GM19025 (cell line): ENCODE data around the gene SAP30.

Experiments used
- ATAC-seq: cut with Tn5 transposase; IDR thresholded peaks from one replicate; pipeline ENCODE4 v1.9.1; 2021; ENCODE audit warnings: mild to moderate bottlenecking, low read depth, moderate library complexity; ENCODE audit not compliant: unreplicated experiment

Gene SAP30

GRCh38 chr4:173370477-173371291, at the start of gene SAP30:
TSS of gene SAP30 (plus strand) at chr4:173370954. CDS start at chr4:173371183, 229 bp downstream.
- peak; percentile 75 for ATAC-seq

- no peak for ATAC-seq
These were observed 45.6 kb upstream of the SAP30 start for GRCh38 chr4:173325007-173325736.

- no peak for ATAC-seq
These were observed 42.4 kb upstream of the SAP30 start for GRCh38 chr4:173328236-173328901.

GRCh38 chr4:173330590-173330989, 40.2 kb upstream of the SAP30 start:
- no peak for ATAC-seq

- ATAC-seq, result no peak
These were observed 38.7 kb upstream of the SAP30 start for GRCh38 chr4:173332021-173332487.

GRCh38 chr4:173332963-173333657, 37.6 kb upstream of the SAP30 start:
- ATAC-seq, result no peak

GRCh38 chr4:173333658-173334084, 37.1 kb upstream of the SAP30 start:
- ATAC-seq, result no peak

GRCh38 chr4:173334085-173334890, 36.5 kb upstream of the SAP30 start, which contains the start of gene HMGB2:
TSS of gene HMGB2 (minus strand) at chr4:173334358. CDS start at chr4:173333649, 709 bp downstream.
- peak; percentile 92 for ATAC-seq

- ATAC-seq, result peak; percentile 21
These were observed 35.6 kb upstream of the SAP30 start for GRCh38 chr4:173334891-173335752.

GRCh38 chr4:173337463-173337862, 33.3 kb upstream of the SAP30 start:
- no peak for ATAC-seq

- ATAC-seq, result no peak
These were observed 26.8 kb upstream of the SAP30 start for GRCh38 chr4:173343832-173344397.

- no peak for ATAC-seq
These were observed 25.1 kb upstream of the SAP30 start for GRCh38 chr4:173345648-173346047.

- no peak for ATAC-seq
These were observed 24.7 kb upstream of the SAP30 start for GRCh38 chr4:173346074-173346473.

GRCh38 chr4:173347467-173347866, 23.3 kb upstream of the SAP30 start:
- no peak for ATAC-seq

GRCh38 chr4:173357939-173358338, 12.8 kb upstream of the SAP30 start:
- no peak for ATAC-seq

- ATAC-seq, result no peak
These were observed 10.1 kb upstream of the SAP30 start for GRCh38 chr4:173360587-173361221.

GRCh38 chr4:173362666-173363065, 8.1 kb upstream of the SAP30 start:
- no peak for ATAC-seq
